Measurements from ENCODE around the gene AK5. TPM values are rescaled to one million over a fixed set of nuclear protein-coding genes. Genes with fewer than 3 reads are reported as not detected.

The AK5 gene
- total and polyA plus RNA-seq, 2 of the 13 experiments (the other 11 are each of a cell fraction or from before 2014, with no cell fraction given): not detected

GRCh38 chr1:77382366-77382765 lies 100.5 kb downstream of the AK5 start:
- DNase-seq (ENCODE audit: low spot score): no peak
- POLR2A ChIA-PET: no interaction called here
- in situ Hi-C loops (cut with HindIII; ENCODE audit: extremely low pct_ligation_motif_present, low pct_unique_long_range_greater_than_20kb): no loop called here

More at GRCh38 chr1:77382366-77382765, 100.5 kb downstream of the AK5 start:
- Histone ChIP-seq H3K4me3 (replicated peaks in 1 of 3; ENCODE audit: insufficient read depth in 1 of 3, low read depth in 2 of 3, low read length in 3 of 3) (no peak overlapping the region), H2AFZ (ENCODE audit: low read length) (no peak overlapping the region), H3K4me1 (ENCODE audit: insufficient read depth, low read length) (no peaks in the 10 kb centered on the region), H3K27ac (ENCODE audit: extremely low read length, insufficient read depth, low read length) (no peak overlapping the region), H3K79me2 (ENCODE audit: insufficient read depth, low read length) (no peaks in the 10 kb centered on the region), H3K27me3 (ENCODE audit: control insufficient read depth in 1 of 2, insufficient read depth in 2 of 2, low read length in 2 of 2) (no peaks in the 10 kb centered on the region), H4K20me1 (ENCODE audit: insufficient read depth, low read length) (no peaks in the 10 kb centered on the region), H3K9ac (ENCODE audit: insufficient read depth, low read depth, low read length) (no peak overlapping the region), H3K4me2 (ENCODE audit: low read depth, low read length) (no peak overlapping the region), H3K9me3 (ENCODE audit: low read length) (no peaks in the 10 kb centered on the region), H3K36me3 (replicated peaks in 1 of 2; ENCODE audit: control insufficient read depth in 1 of 2, insufficient read depth in 2 of 2, low read length in 2 of 2) (no peaks in the 10 kb centered on the region)
- TF ChIP-seq ARNTL (CRISPR knock-in tag; IDR thresholded peaks at IDR 0.05): no peak
- TF ChIP-seq POLR2AphosphoS5 (IDR thresholded peaks at IDR 0.05; ENCODE audit: low read depth, low read length): no peak
- TF ChIP-seq MTF1 (CRISPR knock-in tag; IDR thresholded peaks at IDR 0.05): no peak
- no peak for TF ChIP-seq ZSCAN31 (CRISPR knock-in tag; IDR thresholded peaks at IDR 0.05; ENCODE audit: low read depth)
- TF ChIP-seq THAP9 (CRISPR knock-in tag; IDR thresholded peaks at IDR 0.05; ENCODE audit: borderline replicate concordance): no peak
- no peak for TF ChIP-seq SMYD3 (CRISPR knock-in tag; IDR thresholded peaks at IDR 0.05)
- no peak for TF ChIP-seq RXRB (CRISPR knock-in tag; IDR thresholded peaks at IDR 0.05; ENCODE audit: borderline replicate concordance)
- TF ChIP-seq PHF5A (CRISPR knock-in tag; IDR thresholded peaks at IDR 0.05; ENCODE audit: low read depth, unreplicated experiment): no peak
- TF ChIP-seq EZH2 (conservative IDR thresholded peaks at IDR 0.05; ENCODE audit: low read depth, low read length): no peak
- TF ChIP-seq ZNF646 (CRISPR knock-in tag; IDR thresholded peaks at IDR 0.05): no peak
- TF ChIP-seq KLF12 (CRISPR knock-in tag; IDR thresholded peaks at IDR 0.05; ENCODE audit: borderline replicate concordance): no peak
- TF ChIP-seq ZFP90 (CRISPR knock-in tag; IDR thresholded peaks at IDR 0.05; ENCODE audit: borderline replicate concordance): no peak
- no peak for ATAC-seq
- WGBS (ENCODE audit: low lambda C conversion rate): 17% methylated on average over 3 of the region's 3 CpGs
- CTCF ChIA-PET (ENCODE audit: low intra/inter-chr PET ratio, low total read pairs): no interaction called here
- intact Hi-C loops (cut with micrococcal nuclease; ENCODE audit: unreplicated experiment): no loop called here
- no peak for FAIRE-seq
- BruUV-seq (replicated peaks): no TSS peak
